A549 (cell line): ENCODE results near the gene PPP1R37. TPM values are rescaled to one million over a fixed set of nuclear protein-coding genes. Genes with fewer than 3 reads are reported as not detected.

ENCODE experiments used
- ATAC-seq, 2 experiments: fragments of 200-7000 bp in 1 of 2; fragments of >200 bp in 1 of 2; cut with Nextera tagmentation in 1 of 2; cut with Tn5 transposase in 1 of 2; 3 replicates each; pipeline versions ENCODE4 v1.8.0 to v1.9.1; 2018 to 2020; ENCODE audit warnings: mild to moderate bottlenecking in 1 of 2, moderate library complexity in 1 of 2
- CTCF ChIA-PET: fragments of 300-600 bp; sonication (Branson Sonifier 250); formaldehyde crosslinking; extraction: SDS; loops from one replicate; lab custom pipeline; 2021; ENCODE audit warnings: antibody characterized with exemption, inconsistent platforms; lab: Yijun Ruan, JAX
- POLR2A ChIA-PET: fragments of 350-600 bp; formaldehyde crosslinking; extraction: SDS; loops from one replicate; lab custom pipeline; 2021; ENCODE audit warnings: antibody characterized with exemption, inconsistent platforms; lab: Yijun Ruan, JAX
- DNase-seq, 2 experiments: peaks; one replicate each; pipeline versions ENCODE4 v3.0.0 to v3.0.0-alpha.2; 2011 to 2016; ENCODE audit warnings: low read depth in 1 of 2, low spot score in 1 of 2
- FAIRE-seq: peaks from 2 replicates; lab custom pipeline; 2011; peaks lifted over from hg19 to GRCh38; lab: Jason Lieb, UNC
- H3K27ac ChIP-seq, 2 experiments: fragments of >200 bp; sonication (Bioruptor Twin); formaldehyde crosslinking; 3 replicates each; pipeline ENCODE4 v1.5.1; 2016 to 2017
- H3K4me1 ChIP-seq: fragments of >200 bp; sonication (Bioruptor Twin); formaldehyde crosslinking; 3 replicates; pipeline ENCODE4 v1.6.1; 2016
- H3K4me2 ChIP-seq: fragments of >200 bp; sonication (Bioruptor Twin); formaldehyde crosslinking; 3 replicates; pipeline ENCODE4 v1.6.1; 2016
- H3K4me3 ChIP-seq: fragments of >200 bp; sonication (Bioruptor Twin); formaldehyde crosslinking; 3 replicates; pipeline ENCODE4 v1.5.1; 2016
- H3K9me3 ChIP-seq: fragments of >200 bp; sonication (Bioruptor Twin); formaldehyde crosslinking; 3 replicates; pipeline ENCODE4 v1.6.1; 2016
- BCL3 ChIP-seq: fragments of >200 bp; sonication (Bioruptor Twin); formaldehyde crosslinking; IDR thresholded peaks from 3 replicates; pipeline ENCODE4 v1.6.1; 2016
- BHLHE40 ChIP-seq: IDR thresholded peaks from 2 replicates; pipeline ENCODE4 v1.6.1; 2012; ENCODE audit warnings: low read depth, low read length, inconsistent platforms
- CTCF ChIP-seq: fragments of >200 bp; sonication (Bioruptor Twin); formaldehyde crosslinking; IDR thresholded peaks from 3 replicates; pipeline ENCODE4 v1.5.1; 2016
- EHF ChIP-seq: fragments of 250-450 bp; sonication (Bioruptor Pico); IDR thresholded peaks from 2 replicates; pipeline ENCODE4 v1.5.0; 2020; ENCODE audit warnings: mild to moderate bottlenecking
- HDAC2 ChIP-seq: fragments of 200-600 bp; sonication (generic); IDR thresholded peaks from 2 replicates; pipeline ENCODE4 v1.6.1; 2016
- HES2 ChIP-seq: fragments of >200 bp; sonication (Bioruptor Twin); formaldehyde crosslinking; IDR thresholded peaks from 2 replicates; pipeline ENCODE4 v1.6.1; 2016
- HOXA7 ChIP-seq: fragments of 250-450 bp; sonication (Bioruptor Pico); IDR thresholded peaks from 2 replicates; pipeline ENCODE4 v1.5.0; 2020; ENCODE audit warnings: mild to moderate bottlenecking, moderate library complexity
- HOXB13 ChIP-seq: fragments of 250-450 bp; sonication (Bioruptor Pico); IDR thresholded peaks from 2 replicates; pipeline ENCODE4 v1.5.0; 2020; ENCODE audit warnings: low read depth, mild to moderate bottlenecking, moderate library complexity
- HOXB5 ChIP-seq: fragments of 250-450 bp; sonication (Bioruptor Pico); IDR thresholded peaks from 2 replicates; pipeline ENCODE4 v1.5.0; 2020; ENCODE audit warnings: mild to moderate bottlenecking, moderate library complexity
- JUN ChIP-seq, 2 experiments: fragments of >200 bp; sonication (Bioruptor Twin); formaldehyde crosslinking; IDR thresholded peaks; 2 replicates in 1 of 2; 3 replicates in 1 of 2; pipeline ENCODE4 v1.6.1; 2016 to 2017
- MAX ChIP-seq: IDR thresholded peaks from 2 replicates; pipeline ENCODE4 v1.6.1; 2012
- RAD21 ChIP-seq, 2 experiments: fragments of >200 bp in 1 of 2; sonication (Bioruptor Twin) in 1 of 2; formaldehyde crosslinking in 1 of 2; IDR thresholded peaks in 1 of 2; conservative IDR thresholded peaks in 1 of 2; 2 replicates in 1 of 2; 3 replicates in 1 of 2; pipeline ENCODE4 v1.6.1; 2012 to 2018; ENCODE audit warnings: inconsistent platforms in 1 of 2
- RFX5 ChIP-seq: fragments of 450-650 bp; IDR thresholded peaks from 2 replicates; pipeline ENCODE4 v1.7.1; 2014; ENCODE audit warnings: antibody characterized with exemption, mild to moderate bottlenecking, moderate library complexity
- SMC3 ChIP-seq: fragments of >200 bp; sonication (Bioruptor Twin); formaldehyde crosslinking; IDR thresholded peaks from 3 replicates; pipeline ENCODE4 v1.6.1; 2018; ENCODE audit warnings: inconsistent platforms
- USF2 ChIP-seq: fragments of 450-650 bp; IDR thresholded peaks from 2 replicates; pipeline ENCODE4 v1.6.1; 2014; ENCODE audit warnings: antibody characterized with exemption
- ZC3H11A ChIP-seq: fragments of 450-650 bp; IDR thresholded peaks from 2 replicates; pipeline ENCODE4 v1.6.1; 2014; ENCODE audit warnings: antibody characterized with exemption, mild to moderate bottlenecking
- WGBS: methylation state at CpG from one replicate; pipeline ENCODE4 v1.1.6; 2017; ENCODE audit errors: missing lambda C conversion rate; 5-methylcytosine and 5-hydroxymethylcytosine counted together
- polyA plus RNA-seq, 4 experiments: library from polyadenylated mRNA; depleted of rRNA in 3 of 4; stranded (reverse); fragments of >200 nt; fragmentation: RNase III in 1 of 4; extraction: RNeasy Plus Mini Kit Qiagen cat#74134 plus additional on column Dnase treatment in 1 of 4; gene quantifications; 2 replicates in 3 of 4; 3 replicates in 1 of 4; pipeline ENCODE4 v1.2.3, GENCODE V29; 2011 to 2017

PPP1R37 gene
- polyA plus RNA-seq, 2 of the 4 experiments (the other 2 are of a cell fraction): 9.1 to 21.8 TPM

- 52% methylated on average over 16 of the region's 16 CpGs for WGBS
- Histone ChIP-seq H3K27ac (no peak overlapping the region), H3K4me3 (no peak overlapping the region), H3K4me1 (0 out of 3 replicates have a peak, but pooled peaks cover 3% of the 10 kb centered on the region), H3K9me3 (no peaks in the 10 kb centered on the region), H3K4me2 (no peak overlapping the region)
- FAIRE-seq: peak; percentile 95
- ChIA-PET CTCF (interaction anchor here (0.5 to 8.1 kb wide), 64 partner anchors 9 to 489 kb away, joined by 3 to 152 read pairs (median 5); partner anchors contain the start of genes APOE, CLASRP, GEMIN7 and RELB), POLR2A (interaction anchor here (0.6 to 1.2 kb wide), 4 partner anchors 20 to 169 kb away, joined by 3 to 4 read pairs (median 4); partner anchors contain the start of genes CLASRP, GEMIN7 and TOMM40)
- peak; percentile 88 to 89 for DNase-seq
- TF ChIP-seq HOXA7 (no peak), HOXB13 (no peak), BHLHE40 (no peak), CTCF (peak; percentile 98), HOXB5 (CRISPR knock-in tag) (no peak), RAD21 (conservative IDR thresholded peaks at IDR 0.05 in 1 of 2, IDR thresholded peaks at IDR 0.05 in 1 of 2) (peak; percentile 81 to 88), SMC3 (peak; percentile 66)
- peak; percentile 73 to 90 for ATAC-seq
These were observed 33.6 kb upstream of the PPP1R37 start for GRCh38 chr19:45059258-45059965.

GRCh38 chr19:45061965-45062364 is 31.0 kb upstream of the PPP1R37 start:
- ATAC-seq: no peak
- no peak overlapping the region for H3K4me3 ChIP-seq
- POLR2A ChIA-PET: interaction anchor here (1.2 kb wide), 1 partner anchor 60 kb away, joined by 3 read pairs; no protein-coding TSS in a partner anchor
- no peak overlapping the region for H3K4me2 ChIP-seq
- WGBS: 96% methylated on average over 4 of the region's 4 CpGs
- DNase-seq: no peak
- no peaks in the 10 kb centered on the region for H3K9me3 ChIP-seq
- no peak for TF ChIP-seq BCL3
- TF ChIP-seq HES2: no peak
- TF ChIP-seq HDAC2: no peak
- no peak for TF ChIP-seq MAX
- no peak for TF ChIP-seq RFX5
- no peak for TF ChIP-seq ZC3H11A
- TF ChIP-seq JUN (IDR thresholded peaks at IDR 0.05): no peak
- no peak for TF ChIP-seq USF2
- no peak for TF ChIP-seq CTCF
- no peak for TF ChIP-seq EHF (CRISPR knock-in tag)
- TF ChIP-seq, all 56 proteins: peak for 0
- CTCF ChIA-PET: interaction anchor here (0.7 to 8.1 kb wide), 11 partner anchors 10 to 159 kb away, joined by 3 to 152 read pairs (median 5); partner anchors contain the start of genes APOC2, CLASRP, GEMIN7 and ZNF296
- no peak overlapping the region for H3K27ac ChIP-seq
- no peak for FAIRE-seq
- 0 out of 3 replicates have a peak, but pooled peaks cover 3% of the 10 kb centered on the region for H3K4me1 ChIP-seq
